Activated T-cell treated with anti-CD3 and anti-CD28 coated beads, Interleukin-2, amount 50 U/mL, for 72 hours (primary cell): ENCODE results near the gene FAM219A. TPM values are rescaled to one million over a fixed set of nuclear protein-coding genes. Genes with fewer than 3 reads are reported as not detected.
A peak's percentile ranks its signal among the peaks of the same experiment; 100 is the strongest.
"Not testable (repeated sequence)": the region's sequence is repeated elsewhere in the genome, so short reads cannot be mapped to it uniquely, and the experiment has no call there.

Source experiments
- ATAC-seq, 2 donors: fragments of 150-1000 bp; cut with Tn5 transposase; replicated peaks in 1 of 2; 2 replicates each; pipeline ENCODE4 v1.10.0; 2021; ENCODE audit warnings: moderate library complexity in 2 of 2, mild to moderate bottlenecking in 1 of 2
- DNase-seq, 2 donors: peaks; one replicate each; pipeline ENCODE4 v3.0.0; 2021 to 2022; ENCODE audit warnings: mixed read lengths in 1 of 2
- H3K27ac Mint-ChIP-seq: one replicate; pipeline ENCODE4 v1.8.0; 2022; ENCODE audit warnings: mild to moderate bottlenecking, moderate library complexity, mixed read lengths
- H3K27me3 Mint-ChIP-seq: one replicate; pipeline ENCODE4 v1.8.0; 2022; ENCODE audit warnings: low read depth, mixed read lengths
- H3K36me3 Mint-ChIP-seq, 2 donors: one replicate each; pipeline ENCODE4 v1.8.0; 2022; ENCODE audit warnings: mixed read lengths in 2 of 2, mild to moderate bottlenecking in 1 of 2; ENCODE audit not compliant: insufficient read depth in 2 of 2
- H3K4me1 Mint-ChIP-seq: one replicate; pipeline ENCODE4 v1.8.0; 2022; ENCODE audit warnings: low read depth, mixed read lengths
- H3K4me3 Mint-ChIP-seq, 2 donors: one replicate each; pipeline ENCODE4 v1.8.0; 2022; ENCODE audit warnings: mild to moderate bottlenecking in 2 of 2, mixed read lengths in 2 of 2, moderate library complexity in 2 of 2
- H3K9me3 Mint-ChIP-seq, 2 donors: one replicate each; pipeline ENCODE4 v1.8.0; 2022; ENCODE audit warnings: mixed read lengths in 2 of 2
- total RNA-seq, 2 donors: library from RNA; stranded (reverse); gene quantifications; one replicate each; pipeline ENCODE4 v1.2.3, GENCODE V29; 2022

FAM219A gene
- total RNA-seq, 2 donors from 2014 or later, result 15.2 to 18.1 TPM

DNA sequence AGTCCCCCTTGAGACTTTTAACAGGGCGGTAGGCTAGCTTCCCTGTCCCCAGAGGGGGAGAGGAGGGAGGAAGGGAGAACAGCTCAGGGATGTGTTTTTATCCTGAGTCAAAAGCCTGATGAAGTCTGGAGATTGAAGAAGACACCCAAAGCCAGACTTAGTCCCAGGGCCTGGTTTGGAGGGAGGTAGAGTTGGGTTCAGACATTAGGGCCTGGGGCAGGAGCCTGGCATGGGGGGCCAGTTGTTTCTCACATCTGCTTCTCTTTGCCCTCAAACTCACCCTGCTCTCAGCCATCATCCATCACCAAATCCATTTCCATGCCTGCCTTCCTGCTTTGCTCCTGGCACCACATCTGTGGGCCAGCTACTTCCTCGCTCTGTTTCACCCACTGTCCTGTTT lies 84.6 kb downstream of the FAM219A start:
- DNase-seq, result no peak

DNA sequence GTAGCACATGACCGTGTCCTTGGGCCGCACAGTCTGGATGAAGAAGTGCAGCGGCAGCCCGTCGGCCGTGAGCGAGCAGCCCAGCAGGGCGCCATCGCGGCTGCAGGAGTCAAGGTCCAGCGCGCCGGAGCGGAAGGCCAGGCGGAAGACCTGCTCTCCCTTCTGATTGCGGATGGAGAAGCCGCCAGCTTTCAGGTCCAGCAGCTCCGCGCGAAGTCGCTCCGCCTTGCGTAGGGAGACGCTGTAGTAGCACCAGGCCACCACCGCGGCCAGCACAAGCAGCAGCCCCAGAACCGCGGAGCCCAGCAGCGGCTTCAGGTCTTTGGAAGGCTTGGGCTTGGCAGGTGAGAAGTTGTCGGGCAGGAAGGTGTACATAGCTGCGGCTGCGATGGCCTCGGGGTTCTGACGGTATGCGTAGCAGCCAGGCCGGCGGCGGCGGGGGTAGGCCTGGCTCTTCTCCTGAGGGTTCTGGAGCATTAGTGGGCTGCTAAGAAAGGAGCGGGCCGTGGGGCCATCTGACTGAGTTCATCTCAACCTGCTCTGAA lies 85.8 kb downstream of the FAM219A start:
- Mint-ChIP-seq H3K4me1 (peaks cover 12% of the 10 kb centered on the region), H3K27ac (no peak overlapping the region), H3K27me3 (no peaks in the 10 kb centered on the region), H3K4me3 (no peak overlapping the region), H3K36me3 (peaks cover 3 to 4% of the 10 kb centered on the region in 2 donors), H3K9me3 (peaks cover 0 to 3% of the 10 kb centered on the region in 2 donors)
- DNase-seq, result no peak
- ATAC-seq, result no peak

More for the DNA sequence above, 84.6 kb downstream of the FAM219A start:
- Mint-ChIP-seq H3K4me3 (no peak overlapping the region), H3K27ac (no peak overlapping the region), H3K9me3 (no peaks in the 10 kb centered on the region), H3K4me1 (peaks cover 22% of the 10 kb centered on the region), H3K27me3 (no peaks in the 10 kb centered on the region), H3K36me3 (peaks cover 0 to 4% of the 10 kb centered on the region in 2 donors)
- ATAC-seq, result no peak

- peaks cover 12% of the 10 kb centered on the region for H3K4me1 Mint-ChIP-seq
- H3K36me3 Mint-ChIP-seq, result peaks cover 3 to 4% of the 10 kb centered on the region in 2 donors
- no peak overlapping the region for H3K4me3 Mint-ChIP-seq
- H3K27me3 Mint-ChIP-seq, result no peaks in the 10 kb centered on the region
- peaks cover 2 to 3% of the 10 kb centered on the region in 2 donors for H3K9me3 Mint-ChIP-seq
- no peak for DNase-seq
- no peak for ATAC-seq
- no peak overlapping the region for H3K27ac Mint-ChIP-seq
Observed at GRCh38 chr9:34371886-34372466, 86.4 kb downstream of the FAM219A start.

DNA sequence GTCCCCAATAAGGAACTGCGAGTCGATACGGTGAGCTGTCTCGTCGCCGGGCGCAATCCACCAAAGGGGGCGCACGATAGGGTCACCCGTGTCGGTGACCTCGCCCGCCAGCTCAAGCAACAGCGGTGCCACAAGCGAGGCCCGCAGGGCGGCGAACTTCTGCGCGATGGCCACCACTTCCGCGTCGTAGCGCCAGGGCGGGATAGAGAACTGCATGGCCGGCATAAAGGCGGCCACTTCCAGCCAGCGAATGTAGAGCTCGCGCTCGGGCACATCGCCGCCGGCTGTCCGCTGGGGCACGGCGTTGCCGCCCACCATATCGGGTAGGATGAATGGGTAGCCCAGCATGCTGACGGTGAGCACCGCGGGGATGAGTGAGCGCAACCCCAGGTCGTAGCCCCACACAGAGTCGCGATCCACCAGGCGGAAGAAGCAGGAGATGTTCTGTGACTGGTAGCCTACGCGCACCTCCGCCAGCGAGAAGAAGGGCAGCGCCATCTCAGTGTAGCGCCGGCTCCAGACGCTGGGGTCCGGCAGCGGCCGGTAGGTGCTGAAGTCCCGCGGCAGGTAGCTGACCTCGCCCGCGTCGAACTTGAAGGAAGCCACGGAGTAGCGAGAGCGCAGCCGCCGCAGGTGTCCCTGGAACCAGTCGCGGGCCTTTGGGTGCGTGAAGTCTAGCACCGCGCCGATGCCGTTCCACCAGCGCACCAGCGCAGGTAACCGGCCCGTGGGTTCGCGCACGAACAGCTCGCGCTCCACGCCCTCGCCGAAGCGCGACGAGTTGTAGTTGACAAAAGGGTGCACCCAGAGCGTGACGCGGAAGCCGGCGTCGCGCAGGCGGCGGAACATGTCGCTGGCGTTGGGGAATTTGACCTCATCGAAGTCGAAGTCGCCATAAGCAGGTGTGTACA lies 87.1 kb downstream of the FAM219A start:
- DNase-seq (no peak), ATAC-seq (peak in 1 of 2 donors; percentile 26)
- peaks cover 10% of the 10 kb centered on the region for H3K4me1 Mint-ChIP-seq
- H3K27me3 Mint-ChIP-seq, result no peaks in the 10 kb centered on the region
- peaks cover 3 to 8% of the 10 kb centered on the region in 2 donors for H3K36me3 Mint-ChIP-seq
- H3K9me3 Mint-ChIP-seq, result peaks cover 3 to 5% of the 10 kb centered on the region in 2 donors
- no peak overlapping the region for H3K27ac Mint-ChIP-seq
- H3K4me3 Mint-ChIP-seq, result peak overlapping the region; percentile 8 to 44

- no peak overlapping the region for H3K4me3 Mint-ChIP-seq
- peaks cover 3 to 8% of the 10 kb centered on the region in 2 donors for H3K36me3 Mint-ChIP-seq
- no peaks in the 10 kb centered on the region for H3K27me3 Mint-ChIP-seq
- peaks cover 3 to 5% of the 10 kb centered on the region in 2 donors for H3K9me3 Mint-ChIP-seq
- no peak for ATAC-seq
- H3K27ac Mint-ChIP-seq, result no peak overlapping the region
- peaks cover 2% of the 10 kb centered on the region for H3K4me1 Mint-ChIP-seq
- DNase-seq, result no peak
Observed at GRCh38 chr9:34370335-34370969, 87.9 kb downstream of the FAM219A start.

DNA sequence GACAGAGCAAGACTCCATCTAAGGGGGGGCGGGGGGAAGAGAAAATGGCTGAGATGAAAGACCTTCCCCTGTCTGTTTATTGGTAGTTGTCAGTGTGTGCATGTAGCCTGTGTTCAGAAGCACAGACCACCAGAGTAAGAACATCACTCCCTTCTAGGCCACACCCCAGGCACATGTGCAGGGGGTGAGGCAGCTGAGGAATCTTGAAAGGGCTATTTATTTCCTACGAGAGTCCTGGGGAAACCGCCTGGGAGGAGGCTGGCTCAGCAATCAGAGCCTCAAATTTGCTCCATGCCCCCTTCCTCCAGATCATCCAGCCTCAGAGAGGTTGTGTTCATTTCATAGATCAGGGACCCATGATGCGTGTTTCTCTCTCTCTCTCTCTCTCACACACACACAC lies 88.7 kb downstream of the FAM219A start:
- ATAC-seq, result no peak
- no peaks in the 10 kb centered on the region for H3K27me3 Mint-ChIP-seq
- H3K9me3 Mint-ChIP-seq, result peaks cover 3 to 5% of the 10 kb centered on the region in 2 donors
- no peak overlapping the region for H3K27ac Mint-ChIP-seq
- no peak overlapping the region for H3K4me3 Mint-ChIP-seq
- no peak for DNase-seq
- H3K4me1 Mint-ChIP-seq, result peaks cover under 1% of the 10 kb centered on the region
- peaks cover 3 to 8% of the 10 kb centered on the region in 2 donors for H3K36me3 Mint-ChIP-seq

- not testable (repeated sequence) for ATAC-seq, H3K27ac Mint-ChIP-seq, H3K36me3 Mint-ChIP-seq
Observed at GRCh38 chr9:34368796-34369195, 89.6 kb downstream of the FAM219A start.

DNA sequence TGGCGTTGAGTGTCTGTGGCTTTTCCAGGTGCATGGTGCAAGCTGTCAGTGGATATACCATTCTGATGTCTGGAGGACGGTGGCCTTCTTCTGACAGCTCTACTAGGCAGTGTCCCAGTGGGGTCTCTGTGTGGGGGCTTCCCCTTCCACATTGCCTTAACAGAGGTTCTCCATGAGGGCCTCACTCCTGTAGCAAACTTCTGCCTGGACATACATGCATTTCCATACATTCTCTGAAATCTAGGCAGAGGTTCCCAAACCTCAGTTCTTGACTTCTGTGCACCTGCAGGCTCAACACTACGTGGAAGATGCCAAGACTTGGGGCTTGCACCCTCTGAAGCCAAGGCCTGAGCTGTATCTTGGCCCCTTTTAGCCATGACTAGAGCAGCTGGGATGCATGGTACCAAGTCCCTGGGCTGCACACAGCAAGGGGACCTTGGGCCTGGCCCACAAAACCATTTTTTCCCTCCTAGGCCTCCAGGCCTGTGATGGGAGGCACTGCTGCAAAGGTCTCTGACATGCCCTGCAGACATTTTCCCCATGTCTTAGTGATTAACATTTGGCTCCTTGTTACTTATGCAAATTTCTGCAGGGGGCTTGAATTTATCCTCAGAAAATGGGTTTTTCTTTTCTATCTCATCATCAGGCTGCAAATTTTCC lies 90.5 kb downstream of the FAM219A start:
- DNase-seq, ATAC-seq, H3K27me3 Mint-ChIP-seq, H3K27ac Mint-ChIP-seq, H3K36me3 Mint-ChIP-seq, H3K4me3 Mint-ChIP-seq, H3K9me3 Mint-ChIP-seq: not testable (repeated sequence)
- H3K4me1 Mint-ChIP-seq, result peaks cover 18% of the 10 kb centered on the region

More at GRCh38 chr9:34368796-34369195, 89.6 kb downstream of the FAM219A start:
- not testable (repeated sequence) for H3K9me3 Mint-ChIP-seq, H3K4me1 Mint-ChIP-seq, DNase-seq, H3K4me3 Mint-ChIP-seq, H3K27me3 Mint-ChIP-seq

DNA sequence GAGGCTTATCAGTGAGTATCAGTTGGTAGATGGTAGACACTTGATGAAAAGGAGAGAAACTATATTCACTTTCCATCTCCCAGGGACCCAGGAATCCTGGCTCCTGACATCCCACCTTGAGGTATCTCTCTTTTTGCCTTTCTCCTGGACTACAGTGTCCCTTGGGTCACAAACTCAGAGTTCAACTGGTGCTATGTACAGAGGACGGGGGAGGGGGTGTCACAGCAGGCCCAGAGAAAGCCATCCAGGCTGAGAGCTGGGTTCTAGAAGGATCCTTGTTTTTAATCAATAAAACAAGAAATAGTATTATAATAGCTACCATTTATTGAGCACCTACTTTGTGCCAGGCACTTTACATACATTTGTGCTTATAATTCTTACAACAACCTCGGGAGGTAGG lies 92.0 kb downstream of the FAM219A start:
- H3K27me3 Mint-ChIP-seq, result no peaks in the 10 kb centered on the region
- no peak overlapping the region for H3K27ac Mint-ChIP-seq
- H3K4me1 Mint-ChIP-seq, result peaks cover 18% of the 10 kb centered on the region
- peaks cover 3 to 5% of the 10 kb centered on the region in 2 donors for H3K9me3 Mint-ChIP-seq
- peaks cover 3 to 8% of the 10 kb centered on the region in 2 donors for H3K36me3 Mint-ChIP-seq
- DNase-seq (no peak), ATAC-seq (no peak)
- no peak overlapping the region for H3K4me3 Mint-ChIP-seq

DNA sequence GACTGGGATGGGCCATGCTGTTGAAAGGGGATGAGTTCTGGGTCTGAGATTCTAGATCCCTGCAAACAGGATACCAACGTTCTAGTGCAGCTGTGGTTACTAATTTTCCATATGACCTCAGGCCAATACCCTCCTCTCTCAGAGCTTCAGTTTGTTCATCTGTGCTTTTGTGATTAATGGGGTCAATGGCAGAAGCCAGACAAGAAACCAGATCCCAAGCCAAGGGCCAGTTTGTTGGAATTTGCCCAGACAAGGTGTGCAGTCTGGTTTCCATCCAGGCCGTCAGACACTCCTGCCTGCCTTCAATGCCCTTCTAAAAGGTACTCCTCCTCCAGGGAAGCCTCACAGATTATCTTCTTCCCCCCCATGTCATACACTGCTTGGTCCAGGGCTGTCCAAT lies 93.1 kb downstream of the FAM219A start:
- Mint-ChIP-seq H3K27ac (no peak overlapping the region), H3K27me3 (no peaks in the 10 kb centered on the region), H3K36me3 (peaks cover 3 to 4% of the 10 kb centered on the region in 2 donors), H3K4me1 (peaks cover 18% of the 10 kb centered on the region), H3K4me3 (no peak overlapping the region), H3K9me3 (peaks cover 3 to 5% of the 10 kb centered on the region in 2 donors)
- ATAC-seq (no peak), DNase-seq (no peak)

- H3K4me3 Mint-ChIP-seq, result peak overlapping the region; percentile 2 to 21
- peaks cover 18% of the 10 kb centered on the region for H3K4me1 Mint-ChIP-seq
- ATAC-seq (peak; percentile 27 to 38), DNase-seq (no peak)
- H3K36me3 Mint-ChIP-seq, result peaks cover 3 to 4% of the 10 kb centered on the region in 2 donors
- H3K27me3 Mint-ChIP-seq, result no peaks in the 10 kb centered on the region
- peaks cover 3 to 5% of the 10 kb centered on the region in 2 donors for H3K9me3 Mint-ChIP-seq
- H3K27ac Mint-ChIP-seq, result no peak overlapping the region
Observed at GRCh38 chr9:34363619-34364351, 94.6 kb downstream of the FAM219A start.

DNA sequence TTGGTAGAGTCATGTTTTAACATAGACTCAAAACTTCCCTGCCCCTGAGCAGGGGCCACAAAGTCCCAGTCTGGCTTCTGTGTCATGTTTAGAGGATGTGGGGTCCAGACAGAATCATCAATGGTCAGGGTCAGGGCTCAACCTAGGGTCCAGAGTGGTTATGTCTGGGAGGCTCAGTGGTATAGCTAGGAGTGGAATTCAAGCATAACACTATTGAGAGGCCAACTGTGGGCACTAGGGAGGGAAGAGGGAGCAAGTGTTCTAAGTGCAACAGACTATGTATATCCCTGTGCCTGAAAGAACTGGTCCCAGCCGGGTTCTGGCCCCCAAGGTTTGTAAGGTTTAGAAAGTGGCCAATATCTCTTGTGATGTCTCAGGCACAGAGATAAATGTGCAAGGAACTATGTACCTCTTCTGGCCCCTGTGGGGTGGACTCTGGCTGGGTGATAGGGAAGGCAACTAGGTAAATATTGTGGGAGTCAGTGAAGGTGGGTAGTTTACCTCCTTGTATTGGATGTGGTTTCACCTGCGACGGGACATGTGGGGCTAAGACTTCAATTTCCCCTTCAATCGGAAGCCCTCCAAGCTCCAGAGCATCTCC lies 95.7 kb downstream of the FAM219A start:
- Mint-ChIP-seq H3K27me3 (no peaks in the 10 kb centered on the region), H3K27ac (no peak overlapping the region), H3K4me1 (peaks cover 18% of the 10 kb centered on the region), H3K36me3 (peaks cover 2 to 9% of the 10 kb centered on the region in 2 donors), H3K4me3 (no peak overlapping the region), H3K9me3 (peaks cover 2 to 5% of the 10 kb centered on the region in 2 donors)
- DNase-seq, result no peak
- ATAC-seq, result no peak
